Effector memory CD8-positive, alpha-beta T cell (primary cell): ENCODE data around the gene MYOCD.

Experiments used
- ATAC-seq: fragments of 150-1000 bp; cut with Tn5 transposase; replicated peaks from 2 replicates; pipeline ENCODE4 v1.10.0; 2021; ENCODE audit warnings: mild to moderate bottlenecking, moderate library complexity
- DNase-seq, 3 experiments: peaks; one replicate each; pipeline ENCODE4 v3.0.0; 2021
- H3K27ac Mint-ChIP-seq, 2 donors: one replicate each; pipeline ENCODE4 v1.8.0; 2022; ENCODE audit warnings: mild to moderate bottlenecking in 2 of 2, mixed read lengths in 2 of 2, moderate library complexity in 2 of 2
- H3K27me3 Mint-ChIP-seq, 2 donors: one replicate each; pipeline ENCODE4 v1.8.0; 2022; ENCODE audit warnings: mixed read lengths in 2 of 2
- H3K36me3 Mint-ChIP-seq: one replicate; pipeline ENCODE4 v1.8.0; 2022; ENCODE audit warnings: mild to moderate bottlenecking, moderate library complexity, mixed read lengths; ENCODE audit not compliant: insufficient read depth
- H3K4me1 Mint-ChIP-seq, 2 donors: one replicate each; pipeline ENCODE4 v1.8.0; 2022; ENCODE audit warnings: low read depth in 2 of 2, mixed read lengths in 2 of 2
- H3K4me3 Mint-ChIP-seq, 2 donors: one replicate each; pipeline ENCODE4 v1.8.0; 2022; ENCODE audit warnings: mild to moderate bottlenecking in 2 of 2, mixed read lengths in 2 of 2, moderate library complexity in 2 of 2
- H3K9me3 Mint-ChIP-seq, 2 donors: one replicate each; pipeline ENCODE4 v1.8.0; 2022; ENCODE audit warnings: mixed read lengths in 2 of 2

The MYOCD gene

DNA sequence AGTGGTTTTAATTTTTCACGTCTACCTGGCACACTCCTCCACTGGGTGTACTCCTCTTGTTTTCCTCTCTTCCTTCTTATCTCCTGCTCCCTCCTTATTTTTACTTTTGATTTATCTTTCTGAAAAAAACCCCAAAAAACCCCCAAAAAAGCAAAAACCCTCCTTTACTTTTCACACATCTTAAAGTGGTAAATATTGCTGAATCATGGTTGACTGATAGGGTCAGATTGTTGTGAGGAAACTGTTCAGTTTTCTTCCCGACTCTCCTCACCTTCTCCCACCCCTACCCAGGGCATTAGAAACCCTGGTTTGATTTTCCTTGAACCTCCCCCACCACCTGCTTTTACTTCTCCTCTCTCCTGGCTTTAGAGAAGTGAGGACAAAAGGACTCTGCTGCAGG, 149.0 kb downstream of the MYOCD start:
- no peaks in the 10 kb centered on the region for H3K36me3 Mint-ChIP-seq
- H3K9me3 Mint-ChIP-seq, result peaks cover under 1 to 6% of the 10 kb centered on the region in 2 donors
- H3K27me3 Mint-ChIP-seq, result peaks cover 0 to 9% of the 10 kb centered on the region in 2 donors
- H3K4me1 Mint-ChIP-seq, result no peaks in the 10 kb centered on the region
- ATAC-seq, result no peak
- no peak overlapping the region for H3K4me3 Mint-ChIP-seq
- DNase-seq, result no peak
- H3K27ac Mint-ChIP-seq, result no peak overlapping the region

DNA sequence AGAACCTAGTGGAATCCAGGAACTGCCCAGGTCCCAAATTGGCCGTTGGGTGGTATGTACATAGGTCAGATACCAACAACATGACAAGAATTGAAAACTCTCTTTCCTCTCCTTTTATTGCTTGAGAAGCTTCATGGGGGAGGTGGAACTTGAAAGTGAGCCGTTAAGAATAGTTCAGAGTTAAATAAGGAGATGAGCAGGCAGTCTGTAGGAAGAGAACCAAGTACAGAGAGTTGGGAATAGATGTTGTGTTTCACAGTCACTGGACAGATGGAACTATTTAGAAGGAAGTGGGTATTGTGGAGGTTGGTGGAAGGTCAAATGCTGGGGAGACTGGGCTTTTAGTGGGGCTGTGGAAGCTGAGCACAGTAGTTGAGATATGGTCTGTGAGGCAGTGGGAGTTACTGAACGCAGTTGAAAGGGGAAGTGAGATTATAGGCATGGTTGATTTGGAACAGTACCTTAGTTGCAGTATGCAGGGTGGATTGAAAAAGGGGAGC, 150.0 kb downstream of the MYOCD start:
- Mint-ChIP-seq H3K27me3 (peaks cover 0 to 9% of the 10 kb centered on the region in 2 donors), H3K36me3 (no peaks in the 10 kb centered on the region), H3K9me3 (peaks cover 0 to 4% of the 10 kb centered on the region in 2 donors), H3K4me3 (no peak overlapping the region), H3K4me1 (no peaks in the 10 kb centered on the region), H3K27ac (no peak overlapping the region)
- ATAC-seq (no peak), DNase-seq (no peak)
